Endothelial cell of umbilical vein (primary cell): ENCODE data around the gene NUDT3. TPM values are rescaled to one million over a fixed set of nuclear protein-coding genes. Genes with fewer than 3 reads are reported as not detected.
"Not testable (repeated sequence)": the region's sequence is repeated elsewhere in the genome, so short reads cannot be mapped to it uniquely, and the experiment has no call there.

Experiments
- BruUV-seq: library from RNA; stranded (reverse); fragments of 400-500 nt; replicated peaks from 2 replicates; lab custom pipeline; 2021; lab: Mats Ljungman, UMichigan
- CTCF ChIA-PET: fragments of 300-600, 350-600 bp; sonication (Branson Sonifier 250); formaldehyde crosslinking; loops from one replicate; lab custom pipeline; 2021; ENCODE audit warnings: antibody characterized with exemption, inconsistent platforms; lab: Charles Lee
- POLR2A ChIA-PET: fragments of 300-600, 350-600 bp; sonication (Branson Sonifier 250); formaldehyde crosslinking; loops from one replicate; lab custom pipeline; 2021; ENCODE audit warnings: antibody characterized with exemption, inconsistent platforms; lab: Charles Lee
- DNase-seq: peaks from one replicate; pipeline ENCODE4 v3.0.0-alpha.2; 2011; ENCODE audit warnings: low read depth, low spot score
- FAIRE-seq: peaks from 2 replicates; lab custom pipeline; 2011; peaks lifted over from hg19 to GRCh38; lab: Jason Lieb, UNC
- H2AFZ ChIP-seq: 2 replicates; pipeline ENCODE4 v1.6.0; 2012; ENCODE audit warnings: low read depth, low read length, control low read depth, inconsistent platforms
- H3K27ac ChIP-seq: 2 replicates; pipeline ENCODE4 v1.5.1; 2011; ENCODE audit warnings: low read depth, mild to moderate bottlenecking, control low read depth, low read length, moderate library complexity; ENCODE audit not compliant: insufficient read depth
- H3K27me3 ChIP-seq, 2 experiments: 2 replicates each; pipeline versions ENCODE4 v1.6.0 to v1.6.1; 2011; ENCODE audit warnings: low read length in 2 of 2, mixed read lengths in 1 of 2; ENCODE audit not compliant: control insufficient read depth in 2 of 2, insufficient read depth in 2 of 2
- H3K36me3 ChIP-seq, 2 experiments: 2 replicates in 1 of 2; 3 replicates in 1 of 2; pipeline ENCODE4 v1.5.1; 2011; ENCODE audit warnings: low read length in 2 of 2, mild to moderate bottlenecking in 1 of 2, moderate library complexity in 1 of 2; ENCODE audit not compliant: control insufficient read depth in 2 of 2, insufficient read depth in 2 of 2; ENCODE audit errors: extremely low read depth in 1 of 2
- H3K4me1 ChIP-seq: 3 replicates; pipeline ENCODE4 v1.5.1; 2011; ENCODE audit warnings: mild to moderate bottlenecking, low read length; ENCODE audit not compliant: control insufficient read depth, insufficient read depth; ENCODE audit errors: extremely low read depth
- H3K4me2 ChIP-seq: 2 replicates; pipeline ENCODE4 v1.6.1; 2011; ENCODE audit warnings: low read length, control low read depth, mixed read lengths; ENCODE audit not compliant: insufficient read depth
- H3K4me3 ChIP-seq, 3 experiments: fragments of 200-600 bp in 1 of 3; sonication (generic), shearing (Covaris generic) in 1 of 3; replicated peaks in 1 of 3; 2 replicates each; pipeline ENCODE4 v1.5.1; 2011 to 2016; ENCODE audit warnings: control low read depth in 3 of 3, low read length in 3 of 3, mild to moderate bottlenecking in 2 of 3, inconsistent platforms in 1 of 3, low read depth in 1 of 3, moderate library complexity in 1 of 3; ENCODE audit not compliant: insufficient read depth in 1 of 3
- H3K79me2 ChIP-seq: 2 replicates; pipeline ENCODE4 v1.6.0; 2012; ENCODE audit warnings: low read length, inconsistent platforms; ENCODE audit not compliant: control insufficient read depth, insufficient read depth
- H3K9ac ChIP-seq: replicated peaks from 2 replicates; pipeline ENCODE3; 2011; ENCODE audit warnings: low read length, control low read depth; ENCODE audit not compliant: insufficient read depth; ENCODE audit errors: extremely low read depth
- H3K9me1 ChIP-seq: replicated peaks from 3 replicates; pipeline ENCODE4 v1.6.0; 2011; ENCODE audit warnings: mild to moderate bottlenecking, low read length; ENCODE audit not compliant: control insufficient read depth, insufficient read depth; ENCODE audit errors: extremely low read depth
- H3K9me3 ChIP-seq: replicated peaks from 2 replicates; pipeline ENCODE4 v1.5.1; 2012; ENCODE audit warnings: low read length, inconsistent platforms; ENCODE audit not compliant: control insufficient read depth, insufficient read depth
- H4K20me1 ChIP-seq: replicated peaks from 2 replicates; pipeline ENCODE3; 2011; ENCODE audit warnings: mild to moderate bottlenecking, low read length; ENCODE audit not compliant: control insufficient read depth, insufficient read depth; ENCODE audit errors: extremely low read depth
- CTCF ChIP-seq, 2 donors: IDR thresholded peaks; 1 replicate in 1 of 2; 2 replicates in 1 of 2; pipeline ENCODE4 v1.5.1; 2011; ENCODE audit warnings: low read length in 2 of 2, mild to moderate bottlenecking in 2 of 2, moderate library complexity in 2 of 2, control low read depth in 1 of 2, inconsistent platforms in 1 of 2, low read depth in 1 of 2; ENCODE audit not compliant: insufficient read depth in 1 of 2; ENCODE audit errors: extremely low read depth in 1 of 2
- EZH2 ChIP-seq: IDR thresholded peaks from 2 replicates; pipeline ENCODE4 v1.6.1; 2012; ENCODE audit warnings: borderline replicate concordance, low read depth, mild to moderate bottlenecking, moderate library complexity, low read length, inconsistent platforms; ENCODE audit not compliant: severe bottlenecking
- FOS ChIP-seq: IDR thresholded peaks from 2 replicates; pipeline ENCODE4 v1.6.1; 2011; ENCODE audit warnings: mild to moderate bottlenecking, low read length, moderate library complexity, borderline replicate concordance; ENCODE audit not compliant: insufficient read depth
- GATA2 ChIP-seq: IDR thresholded peaks from 2 replicates; pipeline ENCODE4 v1.7.0; 2011; ENCODE audit warnings: low read depth, mild to moderate bottlenecking, moderate library complexity, mixed read lengths, low read length; ENCODE audit not compliant: insufficient read length, insufficient read depth
- JUN ChIP-seq: IDR thresholded peaks from 2 replicates; pipeline ENCODE4 v1.6.1; 2011; ENCODE audit warnings: borderline replicate concordance, low read depth; ENCODE audit not compliant: insufficient read length, insufficient read depth
- MAX ChIP-seq: IDR thresholded peaks from 2 replicates; pipeline ENCODE4 v1.6.1; 2011; ENCODE audit not compliant: insufficient read depth, insufficient read length
- MYC ChIP-seq: IDR thresholded peaks from one replicate; pipeline ENCODE4 v1.6.1; 2011; ENCODE audit warnings: mild to moderate bottlenecking, low read depth, low read length
- POLR2A ChIP-seq: IDR thresholded peaks from 2 replicates; pipeline ENCODE4 v1.6.1; 2012; ENCODE audit warnings: low read depth, mild to moderate bottlenecking, control low read depth, low read length
- POLR2AphosphoS5 ChIP-seq: IDR thresholded peaks from 2 replicates; pipeline ENCODE4 v1.6.1; 2012; ENCODE audit warnings: low read depth, mild to moderate bottlenecking, control low read depth, low read length, moderate library complexity; ENCODE audit not compliant: insufficient read depth
- dilution Hi-C: fragments of 300-500 bp; cut with MboI; formaldehyde crosslinking; loops from one replicate; pipeline ENCODE4 v1.15.0; 2019; ENCODE audit warnings: low sequenced_read_pairs; ENCODE audit not compliant: extremely low pct_ligation_motif_present
- intact Hi-C: fragments of 100-400 bp; cut with micrococcal nuclease; formaldehyde crosslinking; loops from one replicate; pipeline ENCODE4 v1.10.0; 2022
- polyA plus RNA-seq, 4 experiments: library from polyadenylated mRNA; depleted of rRNA in 3 of 4; stranded (reverse) in 3 of 4; unstranded in 1 of 4; fragments of >200 nt; gene quantifications; 2 replicates each; pipeline versions ENCODE4 v1.2.1 to v1.2.3, GENCODE V29; 2011 to 2012; ENCODE audit warnings: missing spikeins in 1 of 4
- total RNA-seq: library from RNA; stranded (reverse); gene quantifications from 2 replicates; pipeline ENCODE4 v1.2.3, GENCODE V29; 2021

The NUDT3 gene
- total and polyA plus RNA-seq, 2 donors (not counting 3 experiments of a cell fraction or from before 2014, with no cell fraction given), result 11.9 to 30.9 TPM

GRCh38 chr6:34267746-34268145 is 124.7 kb downstream of the NUDT3 start:
- H3K27me3 ChIP-seq, result no peaks in the 10 kb centered on the region
- no peak overlapping the region for H2AFZ ChIP-seq
- no peak overlapping the region for H3K4me3 ChIP-seq
- H3K9me1 ChIP-seq, result no peaks in the 10 kb centered on the region
- ChIA-PET CTCF (interaction anchor here (1.6 to 1.8 kb wide), 2 partner anchors 128 to 148 kb away, joined by 4 to 6 read pairs; no protein-coding TSS in a partner anchor), POLR2A (no interaction called here)
- no peaks in the 10 kb centered on the region for H3K9me3 ChIP-seq
- no peak for TF ChIP-seq POLR2A
- TF ChIP-seq FOS, result no peak
- TF ChIP-seq EZH2, result no peak
- no peak for TF ChIP-seq JUN
- no peak for TF ChIP-seq MYC
- TF ChIP-seq GATA2, result no peak
- no peak for TF ChIP-seq POLR2AphosphoS5
- no peak for TF ChIP-seq MAX
- TF ChIP-seq CTCF (IDR thresholded peaks at IDR 0.05; ENCODE audit: extremely low read depth in 1 of 2, insufficient read depth in 1 of 2, low read depth in 1 of 2, low read length in 2 of 2), result no peak
- intact Hi-C loops (no loop called here), dilution Hi-C loops (no loop called here)
- H3K9ac ChIP-seq, result no peak overlapping the region
- no peaks in the 10 kb centered on the region for H3K36me3 ChIP-seq
- DNase-seq, result no peak
- no peak for FAIRE-seq
- H4K20me1 ChIP-seq, result no peaks in the 10 kb centered on the region
- no peak overlapping the region for H3K27ac ChIP-seq
- no TSS peak for BruUV-seq
- no peak overlapping the region for H3K4me2 ChIP-seq
- no peaks in the 10 kb centered on the region for H3K79me2 ChIP-seq
- H3K4me1 ChIP-seq, result peaks cover 7% of the 10 kb centered on the region

- H2AFZ ChIP-seq, H3K9me3 ChIP-seq, H3K4me1 ChIP-seq, H3K9me1 ChIP-seq, H3K4me3 ChIP-seq, H3K79me2 ChIP-seq, H3K27me3 ChIP-seq, intact Hi-C loops, POLR2A ChIA-PET, H3K9ac ChIP-seq, CTCF ChIA-PET, FAIRE-seq, DNase-seq, H3K4me2 ChIP-seq, H3K36me3 ChIP-seq, H4K20me1 ChIP-seq, BruUV-seq, H3K27ac ChIP-seq, dilution Hi-C loops: not testable (repeated sequence)
These were observed 129.0 kb downstream of the NUDT3 start for GRCh38 chr6:34263484-34263883.
